AG04449 (cell line): ENCODE data around the gene ABL2.
"Not testable (repeated sequence)": the region's sequence is repeated elsewhere in the genome, so short reads cannot be mapped to it uniquely, and the experiment has no call there.

ENCODE experiments used
- CTCF ChIA-PET: fragments of 350-600 bp; formaldehyde crosslinking; extraction: SDS; loops from one replicate; lab custom pipeline; 2021; ENCODE audit warnings: antibody characterized with exemption; lab: Yijun Ruan, JAX
- POLR2A ChIA-PET: fragments of 400-600, 350-600 bp; formaldehyde crosslinking; extraction: SDS; loops from one replicate; lab custom pipeline; 2020; ENCODE audit warnings: antibody characterized with exemption, inconsistent platforms; lab: Yijun Ruan, JAX
- DNase-seq: peaks from one replicate; pipeline ENCODE4 v3.0.0-alpha.2; 2010; ENCODE audit warnings: low read depth, low spot score
- H3K4me3 ChIP-seq: 2 replicates; pipeline ENCODE4 v1.5.1; 2011; ENCODE audit warnings: low read depth, mild to moderate bottlenecking, control low read depth, low read length
- CTCF ChIP-seq: IDR thresholded peaks from one replicate; pipeline ENCODE4 v1.5.1; 2011; ENCODE audit warnings: mild to moderate bottlenecking, moderate library complexity, low read length, control low read depth, inconsistent platforms; ENCODE audit not compliant: insufficient read depth; ENCODE audit errors: missing control alignments

ABL2 gene

DNA sequence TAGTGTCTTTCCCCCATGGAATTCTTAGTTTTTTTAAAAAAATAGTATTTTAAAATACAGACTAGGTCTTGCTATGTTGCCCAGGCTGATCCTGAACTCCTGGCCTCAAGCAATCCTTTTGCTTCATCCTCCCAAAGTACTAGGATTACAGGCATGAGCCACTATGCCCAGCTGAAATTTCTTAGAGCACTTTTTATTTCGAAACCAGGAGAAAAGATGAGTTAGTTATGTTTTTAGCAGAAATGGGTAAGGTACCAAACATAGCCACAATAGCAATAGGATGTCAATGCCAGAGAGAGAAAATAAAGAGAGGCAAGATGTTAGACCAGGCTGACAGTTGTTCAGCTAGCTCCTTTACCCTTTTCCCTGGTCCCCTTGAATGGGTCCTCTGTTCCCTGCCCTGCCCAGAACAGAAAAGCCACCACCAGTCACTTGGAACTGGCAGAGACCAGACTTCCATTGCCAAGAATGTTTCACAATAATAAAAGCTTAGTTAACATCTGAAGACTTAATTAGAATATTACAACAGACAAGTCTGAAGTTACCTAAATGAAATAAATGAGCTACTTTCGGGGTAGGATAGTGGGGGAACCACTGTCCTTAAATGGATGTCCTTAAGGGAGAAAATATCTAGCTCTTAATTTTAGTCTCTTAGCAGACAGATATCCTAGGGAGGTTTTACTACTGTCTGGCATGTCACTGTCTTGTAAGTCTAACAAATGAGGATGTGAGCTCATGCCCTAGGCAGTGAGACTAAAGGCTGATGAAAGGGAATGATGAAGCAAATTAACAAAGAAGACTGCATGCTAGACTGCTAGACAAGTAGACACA lies 54.3 kb downstream of the ABL2 start:
- peak; percentile 69 for DNase-seq
- no peak for TF ChIP-seq CTCF
- H3K4me3 ChIP-seq = no peak overlapping the region
- ChIA-PET CTCF (interaction anchor here (0.8 to 1.4 kb wide), 3 partner anchors 18 to 30 kb away, joined by 3 to 7 read pairs (median 4); no protein-coding TSS in a partner anchor), POLR2A (interaction anchor here (0.9 to 1.4 kb wide), 2 partner anchors 32 to 38 kb away, joined by 3 to 7 read pairs; no protein-coding TSS in a partner anchor)

- DNase-seq, H3K4me3 ChIP-seq: not testable (repeated sequence)
- ChIA-PET POLR2A (interaction anchor here (0.6 kb wide), 1 partner anchor 17 kb away, joined by 6 read pairs; no protein-coding TSS in a partner anchor), CTCF (interaction anchor here (0.7 to 1.1 kb wide), 3 partner anchors 8 to 50 kb away, joined by 3 to 4 read pairs (median 3); no protein-coding TSS in a partner anchor)
Measured at GRCh38 chr1:179170468-179170770, 59.1 kb downstream of the ABL2 start.

GRCh38 chr1:179169616-179170467 lies 59.6 kb downstream of the ABL2 start:
- H3K4me3 ChIP-seq = no peak overlapping the region
- ChIA-PET POLR2A (interaction anchor here (0.6 kb wide), 1 partner anchor 16 kb away, joined by 6 read pairs; no protein-coding TSS in a partner anchor), CTCF (interaction anchor here (0.7 to 1.0 kb wide), 2 partner anchors 8 to 11 kb away, joined by 3 to 4 read pairs; no protein-coding TSS in a partner anchor)
- DNase-seq = no peak
- no peak for TF ChIP-seq CTCF

DNA sequence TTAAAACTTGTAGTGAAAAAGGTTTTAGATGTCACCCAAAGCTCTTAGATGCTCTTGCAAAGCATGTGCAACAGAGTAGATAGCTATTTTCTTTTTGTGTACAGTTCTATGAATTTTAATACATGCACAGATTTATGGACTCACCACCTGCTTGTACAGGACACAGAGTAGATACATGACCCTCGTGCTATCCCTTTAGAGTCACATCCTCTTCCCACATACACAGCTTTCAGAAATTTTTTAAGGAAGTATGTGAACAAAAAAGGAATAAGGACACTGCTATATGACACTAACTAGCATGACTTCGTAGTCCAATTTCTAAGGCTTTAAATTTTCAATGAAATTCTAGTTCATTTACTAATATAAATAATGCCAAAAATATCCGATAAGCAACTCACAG lies 60.9 kb downstream of the ABL2 start:
- CTCF ChIA-PET = no interaction called here
- no peak for DNase-seq
- POLR2A ChIA-PET = no interaction called here
- H3K4me3 ChIP-seq = no peak overlapping the region
- no peak for TF ChIP-seq CTCF

DNA sequence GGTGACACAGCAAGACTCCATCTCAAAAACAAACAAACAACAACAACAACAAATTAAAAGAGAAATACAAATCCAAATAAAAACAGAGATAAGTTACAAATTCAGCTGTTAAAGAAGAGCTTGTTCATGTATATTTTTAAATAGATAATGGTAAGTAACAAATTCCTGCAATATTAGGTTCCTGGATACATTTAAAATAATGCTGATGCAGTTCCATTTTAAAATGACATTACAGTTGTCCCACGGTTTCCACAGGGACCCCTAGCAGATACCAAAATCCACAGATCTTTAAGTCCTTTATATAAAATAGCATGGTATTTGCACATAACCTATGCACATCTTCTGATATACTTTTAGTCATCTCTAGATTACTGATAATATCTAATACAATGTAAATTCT lies 61.5 kb downstream of the ABL2 start:
- DNase-seq = no peak
- H3K4me3 ChIP-seq = no peak overlapping the region
- POLR2A ChIA-PET = no interaction called here
- no peak for TF ChIP-seq CTCF
- CTCF ChIA-PET = no interaction called here

GRCh38 chr1:179167418-179167777 lies 62.1 kb downstream of the ABL2 start:
- no peak for DNase-seq
- H3K4me3 ChIP-seq = no peak overlapping the region
- no peak for TF ChIP-seq CTCF
- CTCF ChIA-PET = interaction anchor here (1.6 kb wide), 1 partner anchor 11 kb away, joined by 6 read pairs; no protein-coding TSS in a partner anchor
- POLR2A ChIA-PET = interaction anchor here (1.2 kb wide), 1 partner anchor 23 kb away, joined by 3 read pairs; no protein-coding TSS in a partner anchor
